Activated naive CD8-positive, alpha-beta T cell treated with anti-CD3 and anti-CD28 coated beads for 36 hours (primary cell): ENCODE data around the gene STRN4. TPM values are rescaled to one million over a fixed set of nuclear protein-coding genes. Genes with fewer than 3 reads are reported as not detected.

ENCODE experiments used
- DNase-seq: peaks from one replicate; pipeline ENCODE4 v3.0.0; 2021
- H3K27ac Mint-ChIP-seq: one replicate; pipeline ENCODE4 v1.8.0; 2022; ENCODE audit warnings: mild to moderate bottlenecking, moderate library complexity, mixed read lengths
- H3K27me3 Mint-ChIP-seq: one replicate; pipeline ENCODE4 v1.8.0; 2022; ENCODE audit warnings: mild to moderate bottlenecking, mixed read lengths
- H3K36me3 Mint-ChIP-seq: one replicate; pipeline ENCODE4 v1.8.0; 2021; ENCODE audit warnings: mild to moderate bottlenecking, mixed read lengths
- H3K4me1 Mint-ChIP-seq: one replicate; pipeline ENCODE4 v1.8.0; 2021; ENCODE audit warnings: mixed read lengths
- H3K4me3 Mint-ChIP-seq: one replicate; pipeline ENCODE4 v1.8.0; 2022; ENCODE audit warnings: mild to moderate bottlenecking, moderate library complexity, mixed read lengths
- H3K9me3 Mint-ChIP-seq: one replicate; pipeline ENCODE4 v1.8.0; 2022; ENCODE audit warnings: mixed read lengths
- total RNA-seq, 2 experiments: library from RNA; stranded (reverse); gene quantifications; one replicate each; pipeline ENCODE4 v1.2.3, GENCODE V29; 2021

The STRN4 gene
- total RNA-seq, 2 experiments from 2014 or later: 54.9 to 57.9 TPM

DNA sequence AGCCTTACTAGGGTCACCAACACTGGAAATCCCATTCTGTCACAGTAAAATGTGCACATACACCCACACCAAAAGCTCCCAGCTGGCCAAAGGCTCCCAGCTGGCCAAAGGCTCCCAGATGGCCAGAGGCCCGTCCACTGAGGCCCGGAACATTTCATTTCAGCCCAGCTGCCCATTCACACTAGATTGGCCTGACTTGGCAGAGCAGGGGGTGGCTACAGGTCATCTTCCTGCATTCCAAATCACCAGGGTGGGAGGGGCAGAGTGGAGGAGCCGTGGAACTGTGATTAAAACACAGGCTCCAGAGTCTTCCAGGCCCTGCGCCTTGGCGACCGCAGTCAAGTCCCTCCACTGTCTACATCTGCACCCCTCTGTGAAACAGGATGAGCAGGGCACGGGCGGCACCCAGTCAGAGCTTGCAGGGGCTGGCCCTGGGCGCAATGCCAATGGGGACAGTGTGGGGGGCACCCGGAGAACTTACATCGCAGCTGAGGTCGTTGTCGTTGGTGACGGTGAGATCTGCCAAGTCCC, 19.2 kb downstream of the STRN4 start:
- no peak for DNase-seq
- peaks cover 32% of the 10 kb centered on the region for H3K36me3 Mint-ChIP-seq
- H3K4me1 Mint-ChIP-seq: peaks cover 29% of the 10 kb centered on the region
- H3K27ac Mint-ChIP-seq: no peak overlapping the region
- H3K9me3 Mint-ChIP-seq: no peaks in the 10 kb centered on the region
- no peaks in the 10 kb centered on the region for H3K27me3 Mint-ChIP-seq
- no peak overlapping the region for H3K4me3 Mint-ChIP-seq

GRCh38 chr19:46726551-46726950, 19.7 kb downstream of the STRN4 start:
- no peak overlapping the region for H3K27ac Mint-ChIP-seq
- H3K4me3 Mint-ChIP-seq: no peak overlapping the region
- peaks cover 33% of the 10 kb centered on the region for H3K36me3 Mint-ChIP-seq
- H3K27me3 Mint-ChIP-seq: no peaks in the 10 kb centered on the region
- H3K9me3 Mint-ChIP-seq: no peaks in the 10 kb centered on the region
- DNase-seq: no peak
- peaks cover 28% of the 10 kb centered on the region for H3K4me1 Mint-ChIP-seq

DNA sequence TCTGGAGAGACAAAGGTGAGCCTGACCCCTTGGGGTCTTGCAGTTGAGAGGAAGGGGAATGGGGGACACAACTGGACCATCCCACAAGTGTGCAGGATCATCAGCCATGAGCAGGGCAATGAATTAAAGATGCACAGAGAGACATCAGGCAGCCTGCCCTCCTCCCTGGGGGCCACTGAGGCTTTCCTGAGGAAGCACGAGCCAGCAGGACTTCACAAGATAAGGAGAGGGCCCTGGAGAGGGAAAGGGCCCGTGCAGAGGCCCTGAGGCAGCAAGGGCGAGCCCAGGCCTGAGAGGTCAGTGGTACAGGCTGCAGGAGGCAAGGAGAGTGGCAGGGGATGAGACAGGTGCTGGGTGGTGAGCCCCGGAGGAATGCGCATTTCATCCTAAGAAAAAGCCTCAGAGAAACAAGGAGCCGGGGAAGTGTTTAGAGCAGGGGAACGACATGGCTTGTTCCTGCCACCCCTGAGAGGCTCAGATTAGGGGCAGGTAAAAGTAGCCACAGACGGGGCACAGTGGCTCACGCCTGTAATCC, 20.3 kb downstream of the STRN4 start:
- Mint-ChIP-seq H3K27me3 (no peaks in the 10 kb centered on the region), H3K4me1 (peaks cover 23% of the 10 kb centered on the region), H3K27ac (peak overlapping the region; percentile 42), H3K4me3 (no peak overlapping the region), H3K36me3 (peaks cover 35% of the 10 kb centered on the region), H3K9me3 (no peaks in the 10 kb centered on the region)
- DNase-seq: no peak

DNA sequence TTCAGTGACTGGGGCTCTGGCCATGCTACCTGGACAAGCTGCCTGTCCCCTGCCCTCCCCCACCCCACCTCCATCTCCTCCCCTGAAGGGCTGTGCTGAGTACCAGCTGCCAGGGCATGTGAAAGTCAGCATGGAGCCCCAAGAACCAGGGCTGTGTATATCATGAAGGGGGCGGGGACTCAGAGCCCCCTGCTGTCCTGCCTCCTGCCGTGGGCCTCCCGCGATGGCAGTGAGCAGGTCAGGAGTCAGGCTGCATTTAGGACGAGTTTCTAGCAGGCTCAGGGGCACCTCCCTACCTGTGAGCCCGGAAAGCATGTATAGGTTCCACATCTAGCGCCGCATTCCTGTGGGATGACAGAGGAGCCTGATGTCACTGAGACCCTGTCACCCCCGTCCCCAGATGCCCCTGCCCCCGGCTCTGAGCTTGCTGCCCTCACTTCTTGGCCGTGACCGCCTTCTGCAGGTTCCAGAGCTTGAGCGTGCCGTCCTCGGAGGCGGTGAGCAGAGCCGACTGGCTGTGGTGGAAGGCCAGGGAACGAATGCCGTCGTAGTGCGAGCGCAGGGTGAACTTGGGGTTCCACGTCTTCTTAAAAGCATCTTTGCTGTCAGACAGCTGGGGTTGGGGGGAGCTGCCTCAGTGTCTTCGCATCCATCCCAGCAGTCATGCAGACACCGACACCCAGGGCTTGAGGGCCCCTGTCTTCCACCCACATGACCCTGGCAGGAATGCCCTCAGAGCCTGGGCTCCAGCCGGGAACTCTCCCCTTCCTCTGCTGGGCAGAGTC, 21.0 kb downstream of the STRN4 start:
- no peaks in the 10 kb centered on the region for H3K9me3 Mint-ChIP-seq
- no peak overlapping the region for H3K4me3 Mint-ChIP-seq
- DNase-seq: no peak
- H3K27me3 Mint-ChIP-seq: no peaks in the 10 kb centered on the region
- peaks cover 34% of the 10 kb centered on the region for H3K36me3 Mint-ChIP-seq
- no peak overlapping the region for H3K27ac Mint-ChIP-seq
- peaks cover 26% of the 10 kb centered on the region for H3K4me1 Mint-ChIP-seq

- H3K36me3 Mint-ChIP-seq: peaks cover 34% of the 10 kb centered on the region
- H3K4me1 Mint-ChIP-seq: peaks cover 27% of the 10 kb centered on the region
- no peaks in the 10 kb centered on the region for H3K9me3 Mint-ChIP-seq
- no peak overlapping the region for H3K27ac Mint-ChIP-seq
- H3K27me3 Mint-ChIP-seq: no peaks in the 10 kb centered on the region
- H3K4me3 Mint-ChIP-seq: no peak overlapping the region
- no peak for DNase-seq
Observed at GRCh38 chr19:46724468-46724867, 21.8 kb downstream of the STRN4 start.

DNA sequence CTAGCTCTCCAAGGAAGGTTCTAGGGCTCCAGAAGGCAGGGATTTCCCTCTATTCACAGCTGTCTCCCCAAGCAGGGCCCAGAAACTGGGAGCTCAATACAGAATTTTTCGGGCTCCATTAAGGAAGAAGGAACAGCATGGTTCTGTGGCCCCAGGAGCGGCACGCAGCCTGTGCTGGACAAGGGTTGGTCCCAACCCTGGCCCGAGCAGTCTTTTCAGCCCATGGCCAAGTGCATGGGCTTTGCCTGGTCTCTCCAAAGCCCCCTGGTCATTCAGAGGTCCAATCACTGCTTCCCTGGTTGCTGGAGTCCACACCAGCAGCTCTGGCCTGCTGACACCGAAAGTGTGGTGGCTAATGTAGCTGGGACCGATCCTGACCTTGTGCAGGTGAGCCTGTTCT, 22.8 kb downstream of the STRN4 start:
- Mint-ChIP-seq H3K36me3 (peaks cover 36% of the 10 kb centered on the region), H3K27ac (no peak overlapping the region), H3K27me3 (no peaks in the 10 kb centered on the region), H3K4me3 (no peak overlapping the region), H3K4me1 (peaks cover 26% of the 10 kb centered on the region), H3K9me3 (no peaks in the 10 kb centered on the region)
- no peak for DNase-seq

- H3K4me3 Mint-ChIP-seq: no peak overlapping the region
- peaks cover 29% of the 10 kb centered on the region for H3K4me1 Mint-ChIP-seq
- no peak overlapping the region for H3K27ac Mint-ChIP-seq
- no peaks in the 10 kb centered on the region for H3K27me3 Mint-ChIP-seq
- H3K9me3 Mint-ChIP-seq: no peaks in the 10 kb centered on the region
- peaks cover 35% of the 10 kb centered on the region for H3K36me3 Mint-ChIP-seq
- no peak for DNase-seq
Observed at GRCh38 chr19:46723023-46723461, 23.2 kb downstream of the STRN4 start.

GRCh38 chr19:46722421-46723022, 23.7 kb downstream of the STRN4 start:
- peaks cover 33% of the 10 kb centered on the region for H3K4me1 Mint-ChIP-seq
- peaks cover 35% of the 10 kb centered on the region for H3K36me3 Mint-ChIP-seq
- DNase-seq: no peak
- no peaks in the 10 kb centered on the region for H3K9me3 Mint-ChIP-seq
- no peak overlapping the region for H3K4me3 Mint-ChIP-seq
- H3K27me3 Mint-ChIP-seq: no peaks in the 10 kb centered on the region
- H3K27ac Mint-ChIP-seq: no peak overlapping the region

DNA sequence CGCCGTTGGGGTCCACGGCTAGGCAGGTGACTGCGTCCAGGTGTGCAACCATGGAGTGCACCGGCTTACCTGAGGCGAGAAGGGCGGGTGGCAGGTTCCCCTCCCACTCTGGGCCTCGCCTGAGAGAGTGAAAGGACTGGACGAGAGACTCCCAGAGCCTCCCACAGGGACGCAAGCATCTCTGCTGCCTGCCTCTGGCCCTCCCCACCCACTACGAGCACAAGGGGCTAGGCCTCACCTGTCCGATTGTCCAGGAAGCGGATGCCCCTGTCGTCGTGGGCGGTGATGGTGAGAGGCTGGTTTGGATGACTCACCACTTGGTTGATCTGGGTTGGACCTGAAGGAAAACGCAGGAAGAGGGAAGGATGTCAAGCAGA, 24.3 kb downstream of the STRN4 start:
- Mint-ChIP-seq H3K4me3 (no peak overlapping the region), H3K9me3 (no peaks in the 10 kb centered on the region), H3K27ac (no peak overlapping the region), H3K27me3 (no peaks in the 10 kb centered on the region), H3K4me1 (peaks cover 33% of the 10 kb centered on the region), H3K36me3 (peaks cover 30% of the 10 kb centered on the region)
- DNase-seq: no peak

DNA sequence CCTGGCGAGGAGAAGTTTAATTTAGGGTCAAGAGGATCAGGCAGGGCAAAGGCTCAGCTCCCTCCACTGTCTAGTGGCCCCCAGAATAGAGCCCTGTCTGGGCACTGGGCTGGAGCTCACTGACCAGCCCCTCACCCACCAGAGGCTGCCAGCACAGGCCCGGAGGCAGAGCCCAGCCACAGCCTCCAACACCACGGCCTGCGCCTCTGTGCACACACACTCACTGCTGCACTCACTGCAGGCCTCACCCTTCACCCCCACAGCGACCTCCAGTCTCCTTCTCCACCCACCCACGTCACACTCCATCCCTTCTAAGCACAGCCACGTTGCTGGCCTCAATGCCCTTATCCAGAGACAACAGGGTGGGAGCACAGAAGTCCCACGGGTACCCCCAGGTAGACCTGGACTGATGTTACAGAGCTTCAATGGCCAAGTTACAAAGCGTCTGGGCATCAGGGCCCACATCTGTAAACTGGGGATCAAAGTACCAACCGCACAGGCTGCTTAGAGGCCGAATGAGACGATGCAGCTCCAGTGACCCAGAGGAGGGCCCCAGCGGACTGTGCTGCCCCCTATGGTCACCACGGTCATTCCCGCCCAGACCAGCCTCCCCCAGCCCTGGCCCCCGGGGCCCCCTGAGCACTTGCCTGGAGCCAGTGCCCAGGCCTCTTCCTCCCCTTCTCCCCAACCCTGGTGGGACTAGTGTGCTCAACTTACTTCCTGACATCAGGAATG, 24.8 kb downstream of the STRN4 start:
- H3K4me1 Mint-ChIP-seq: peaks cover 33% of the 10 kb centered on the region
- H3K9me3 Mint-ChIP-seq: no peaks in the 10 kb centered on the region
- no peak for DNase-seq
- H3K27me3 Mint-ChIP-seq: no peaks in the 10 kb centered on the region
- no peak overlapping the region for H3K4me3 Mint-ChIP-seq
- no peak overlapping the region for H3K27ac Mint-ChIP-seq
- peaks cover 28% of the 10 kb centered on the region for H3K36me3 Mint-ChIP-seq

- no peak overlapping the region for H3K27ac Mint-ChIP-seq
- no peaks in the 10 kb centered on the region for H3K9me3 Mint-ChIP-seq
- H3K4me3 Mint-ChIP-seq: no peak overlapping the region
Observed at GRCh38 chr19:46720503-46721239, 25.6 kb downstream of the STRN4 start.

DNA sequence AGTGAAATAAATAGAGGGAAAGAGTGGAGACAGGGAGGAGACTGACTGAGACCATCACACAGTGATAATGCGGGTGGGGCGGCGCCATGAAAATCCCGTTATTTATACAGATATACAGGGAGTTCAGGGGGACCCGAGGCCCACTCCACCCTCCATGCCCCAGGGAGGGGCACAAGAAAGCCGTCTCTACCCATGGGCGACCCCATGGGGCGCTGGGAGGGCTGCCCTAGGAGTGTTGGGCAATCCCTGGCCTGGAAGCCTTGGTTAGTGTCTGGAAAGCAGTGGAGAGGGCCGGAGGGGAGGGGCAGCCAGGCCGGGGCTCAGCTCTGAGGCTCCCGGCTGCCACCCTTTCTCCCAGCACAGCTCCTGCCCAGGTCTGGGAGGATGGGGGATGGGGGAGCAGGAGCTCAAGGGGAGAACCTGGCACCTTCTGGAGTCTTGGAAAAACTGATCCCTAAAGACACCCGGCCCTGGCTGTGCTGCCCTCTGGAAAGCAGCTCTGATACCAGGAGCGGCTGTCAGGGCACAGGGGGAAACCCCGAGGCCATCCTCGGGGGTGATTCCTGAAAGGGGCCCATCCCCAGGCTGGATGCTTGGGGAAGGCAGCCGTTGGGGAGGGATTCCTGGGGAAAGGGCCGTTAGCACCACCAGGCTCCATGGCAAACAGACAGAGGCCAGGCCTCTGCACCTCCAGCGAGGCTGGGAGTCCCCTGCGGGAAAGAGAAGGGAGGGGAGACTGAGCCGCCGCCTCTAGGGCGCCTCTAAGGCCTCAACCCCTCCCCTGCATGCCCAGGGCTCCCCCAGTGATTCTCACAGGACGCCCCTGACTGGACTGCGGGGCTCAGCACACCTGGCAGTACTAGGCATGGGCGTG, 26.4 kb downstream of the STRN4 start:
- Mint-ChIP-seq H3K27ac (peak overlapping the region; percentile 64), H3K9me3 (no peaks in the 10 kb centered on the region), H3K27me3 (no peaks in the 10 kb centered on the region), H3K36me3 (peaks cover 29% of the 10 kb centered on the region), H3K4me3 (no peak overlapping the region), H3K4me1 (peaks cover 36% of the 10 kb centered on the region)
- DNase-seq: no peak

More at GRCh38 chr19:46720503-46721239, 25.6 kb downstream of the STRN4 start:
- DNase-seq: no peak
- peaks cover 33% of the 10 kb centered on the region for H3K4me1 Mint-ChIP-seq
- no peaks in the 10 kb centered on the region for H3K27me3 Mint-ChIP-seq
- peaks cover 28% of the 10 kb centered on the region for H3K36me3 Mint-ChIP-seq

- Mint-ChIP-seq H3K27ac (peak overlapping the region; percentile 94), H3K4me3 (peak overlapping the region; percentile 34), H3K4me1 (peaks cover 36% of the 10 kb centered on the region), H3K9me3 (no peaks in the 10 kb centered on the region), H3K27me3 (no peaks in the 10 kb centered on the region), H3K36me3 (peaks cover 25% of the 10 kb centered on the region)
- no peak for DNase-seq
Observed at GRCh38 chr19:46718934-46719622, 27.2 kb downstream of the STRN4 start.
